ENCODE data around the gene CRIP3. TPM values are rescaled to one million over a fixed set of nuclear protein-coding genes. Genes with fewer than 3 reads are reported as not detected.

The CRIP3 gene
- total and polyA plus RNA-seq, 10 of the 15 experiments (the other 5 are each of a cell fraction or from before 2014, with no cell fraction given): 1.5 to 9.2 (median 2.2) TPM

DNA sequence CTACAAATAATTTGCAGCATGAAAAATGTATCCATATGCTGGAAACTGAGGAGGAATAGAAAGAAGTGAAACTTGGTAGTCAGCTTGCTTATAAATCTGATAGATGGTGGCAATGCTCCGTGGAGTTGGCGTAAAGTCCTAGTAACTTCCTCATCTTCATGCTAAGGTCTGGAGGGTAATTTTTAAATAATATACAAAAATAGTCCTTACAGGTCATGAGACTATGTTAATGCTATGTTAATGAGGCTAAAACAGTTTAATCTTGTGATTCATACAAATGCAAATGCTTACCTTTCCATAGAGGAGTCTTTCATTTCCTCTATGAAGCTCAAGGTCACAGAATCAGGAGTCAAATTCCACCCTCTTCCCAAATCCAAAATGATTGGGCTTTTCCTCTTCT lies 9.4 kb upstream of the CRIP3 start (continued):
- TF ChIP-seq, protein P1, sequence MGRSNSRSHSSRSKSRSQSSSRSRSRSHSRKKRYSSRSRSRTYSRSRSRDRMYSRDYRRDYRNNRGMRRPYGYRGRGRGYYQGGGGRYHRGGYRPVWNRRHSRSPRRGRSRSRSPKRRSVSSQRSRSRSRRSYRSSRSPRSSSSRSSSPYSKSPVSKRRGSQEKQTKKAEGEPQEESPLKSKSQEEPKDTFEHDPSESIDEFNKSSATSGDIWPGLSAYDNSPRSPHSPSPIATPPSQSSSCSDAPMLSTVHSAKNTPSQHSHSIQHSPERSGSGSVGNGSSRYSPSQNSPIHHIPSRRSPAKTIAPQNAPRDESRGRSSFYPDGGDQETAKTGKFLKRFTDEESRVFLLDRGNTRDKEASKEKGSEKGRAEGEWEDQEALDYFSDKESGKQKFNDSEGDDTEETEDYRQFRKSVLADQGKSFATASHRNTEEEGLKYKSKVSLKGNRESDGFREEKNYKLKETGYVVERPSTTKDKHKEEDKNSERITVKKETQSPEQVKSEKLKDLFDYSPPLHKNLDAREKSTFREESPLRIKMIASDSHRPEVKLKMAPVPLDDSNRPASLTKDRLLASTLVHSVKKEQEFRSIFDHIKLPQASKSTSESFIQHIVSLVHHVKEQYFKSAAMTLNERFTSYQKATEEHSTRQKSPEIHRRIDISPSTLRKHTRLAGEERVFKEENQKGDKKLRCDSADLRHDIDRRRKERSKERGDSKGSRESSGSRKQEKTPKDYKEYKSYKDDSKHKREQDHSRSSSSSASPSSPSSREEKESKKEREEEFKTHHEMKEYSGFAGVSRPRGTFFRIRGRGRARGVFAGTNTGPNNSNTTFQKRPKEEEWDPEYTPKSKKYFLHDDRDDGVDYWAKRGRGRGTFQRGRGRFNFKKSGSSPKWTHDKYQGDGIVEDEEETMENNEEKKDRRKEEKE (IDR thresholded peaks at IDR 0.05): no peak

DNA sequence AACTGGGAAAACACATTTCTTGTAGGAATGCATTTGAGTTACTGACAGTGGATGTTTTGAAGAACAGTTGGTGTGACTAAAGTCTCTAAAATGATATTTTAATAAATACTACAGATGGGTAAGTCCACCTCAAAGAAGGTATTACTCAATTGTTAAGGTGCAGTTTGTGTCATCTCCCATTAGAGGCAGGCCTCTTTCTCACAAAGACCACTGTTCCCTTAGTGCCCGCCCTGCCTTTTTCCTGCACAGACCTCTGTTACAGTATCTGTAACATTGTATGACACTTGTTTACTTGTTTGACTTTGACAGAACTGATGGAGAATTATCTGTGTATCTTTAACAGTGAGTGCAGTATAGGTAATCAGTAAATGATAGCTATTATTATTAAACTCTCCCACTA lies 5.2 kb upstream of the CRIP3 start:
- FAIRE-seq (no peak), ATAC-seq (peak; percentile 50), DNase-seq (ENCODE audit: low read depth, low spot score) (no peak)
- H3K36me3 ChIP-seq (ENCODE audit: control insufficient read depth in 2 of 2, insufficient read depth in 2 of 2, low read length in 1 of 2): no peaks in the 10 kb centered on the region
- RAD21 ChIA-PET (ENCODE audit: unreplicated experiment): interaction anchor here (1.0 to 1.7 kb wide), 3 partner anchors 25 to 69 kb away, joined by 3 to 6 read pairs (median 4); no protein-coding TSS in a partner anchor
- POLR2A ChIA-PET: interaction anchor here (0.8 to 1.1 kb wide), 5 partner anchors 9 to 82 kb away, joined by 3 to 5 read pairs (median 3); partner anchors contain the start of gene ZNF318
- no peaks in the 10 kb centered on the region for H3K9me3 ChIP-seq (replicated peaks; ENCODE audit: control insufficient read depth, insufficient read depth, low read length)
- H3K4me2 ChIP-seq (ENCODE audit: control insufficient read depth, insufficient read depth): no peak overlapping the region
- intact Hi-C loops (cut with micrococcal nuclease; ENCODE audit: unreplicated experiment) (no loop called here), in situ Hi-C loops (cut with MboI) (no loop called here)
- no peaks in the 10 kb centered on the region for H4K20me1 ChIP-seq (ENCODE audit: control insufficient read depth, insufficient read depth)
- H3K9ac ChIP-seq (ENCODE audit: control insufficient read depth, insufficient read depth, low read length): no peak overlapping the region
- CTCF ChIA-PET: interaction anchor here (0.9 to 4.6 kb wide), 9 partner anchors 9 to 85 kb away, joined by 3 to 28 read pairs (median 5); partner anchors contain the start of gene DNPH1
- H3K4me1 ChIP-seq (ENCODE audit: control insufficient read depth, insufficient read depth, low read length): peaks cover 22% of the 10 kb centered on the region
- H3K4me3 ChIP-seq: no peak overlapping the region
- no peaks in the 10 kb centered on the region for H3K27me3 ChIP-seq (replicated peaks in 1 of 2; ENCODE audit: control insufficient read depth in 2 of 2, insufficient read depth in 2 of 2, low read length in 1 of 2)
- SMC1A ChIA-PET (ENCODE audit: uncharacterized antibody, unreplicated experiment): interaction anchor here (0.7 to 8.8 kb wide), 12 partner anchors 8 to 62 kb away, joined by 3 to 90 read pairs (median 3); no protein-coding TSS in a partner anchor
- no peak overlapping the region for H3K27ac ChIP-seq (ENCODE audit: control insufficient read depth, insufficient read depth)
- 0% methylated on average over 1 of the region's 1 CpG for WGBS (ENCODE audit: insufficient coverage, insufficient replicate concordance, low lambda C conversion rate, missing lambda C conversion rate)
- no TSS peak for BruUV-seq (replicated peaks)
- H3K79me2 ChIP-seq (ENCODE audit: control insufficient read depth, insufficient read depth, low read length): no peaks in the 10 kb centered on the region
- no peak overlapping the region for H2AFZ ChIP-seq (ENCODE audit: control insufficient read depth, low read depth, low read length)
- TF ChIP-seq SMARCA5 (IDR thresholded peaks at IDR 0.05) (no peak), POLR2A (IDR thresholded peaks at IDR 0.05; ENCODE audit: low read depth, low read length) (no peak), BHLHE40 (IDR thresholded peaks at IDR 0.05; ENCODE audit: borderline replicate concordance in 1 of 2, low read depth in 2 of 2, low read length in 1 of 2) (no peak), POLR2AphosphoS2 (IDR thresholded peaks at IDR 0.05; ENCODE audit: low read depth, low read length) (no peak), GABPA (IDR thresholded peaks at IDR 0.05; ENCODE audit: low read depth) (no peak), EZH2 (IDR thresholded peaks at IDR 0.05; ENCODE audit: borderline replicate concordance, control insufficient read depth, low read depth, low read length) (no peak), RELA (IDR thresholded peaks at IDR 0.05; ENCODE audit: borderline replicate concordance, partially characterized antibody) (no peak), RB1 (IDR thresholded peaks at IDR 0.05; ENCODE audit: borderline replicate concordance) (no peak), FOXK2 (IDR thresholded peaks at IDR 0.05) (no peak), ETV6 (conservative IDR thresholded peaks at IDR 0.05 in 1 of 2, IDR thresholded peaks at IDR 0.05 in 1 of 2; ENCODE audit: borderline replicate concordance in 1 of 2, low read depth in 1 of 2) (no peak)
- TF ChIP-seq, protein P2, sequence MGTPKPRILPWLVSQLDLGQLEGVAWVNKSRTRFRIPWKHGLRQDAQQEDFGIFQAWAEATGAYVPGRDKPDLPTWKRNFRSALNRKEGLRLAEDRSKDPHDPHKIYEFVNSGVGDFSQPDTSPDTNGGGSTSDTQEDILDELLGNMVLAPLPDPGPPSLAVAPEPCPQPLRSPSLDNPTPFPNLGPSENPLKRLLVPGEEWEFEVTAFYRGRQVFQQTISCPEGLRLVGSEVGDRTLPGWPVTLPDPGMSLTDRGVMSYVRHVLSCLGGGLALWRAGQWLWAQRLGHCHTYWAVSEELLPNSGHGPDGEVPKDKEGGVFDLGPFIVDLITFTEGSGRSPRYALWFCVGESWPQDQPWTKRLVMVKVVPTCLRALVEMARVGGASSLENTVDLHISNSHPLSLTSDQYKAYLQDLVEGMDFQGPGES (IDR thresholded peaks at IDR 0.05): no peak
- TF ChIP-seq, protein P3, sequence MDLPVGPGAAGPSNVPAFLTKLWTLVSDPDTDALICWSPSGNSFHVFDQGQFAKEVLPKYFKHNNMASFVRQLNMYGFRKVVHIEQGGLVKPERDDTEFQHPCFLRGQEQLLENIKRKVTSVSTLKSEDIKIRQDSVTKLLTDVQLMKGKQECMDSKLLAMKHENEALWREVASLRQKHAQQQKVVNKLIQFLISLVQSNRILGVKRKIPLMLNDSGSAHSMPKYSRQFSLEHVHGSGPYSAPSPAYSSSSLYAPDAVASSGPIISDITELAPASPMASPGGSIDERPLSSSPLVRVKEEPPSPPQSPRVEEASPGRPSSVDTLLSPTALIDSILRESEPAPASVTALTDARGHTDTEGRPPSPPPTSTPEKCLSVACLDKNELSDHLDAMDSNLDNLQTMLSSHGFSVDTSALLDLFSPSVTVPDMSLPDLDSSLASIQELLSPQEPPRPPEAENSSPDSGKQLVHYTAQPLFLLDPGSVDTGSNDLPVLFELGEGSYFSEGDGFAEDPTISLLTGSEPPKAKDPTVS (IDR thresholded peaks at IDR 0.05; ENCODE audit: low read depth, low read length): no peak
- TF ChIP-seq, protein P4, sequence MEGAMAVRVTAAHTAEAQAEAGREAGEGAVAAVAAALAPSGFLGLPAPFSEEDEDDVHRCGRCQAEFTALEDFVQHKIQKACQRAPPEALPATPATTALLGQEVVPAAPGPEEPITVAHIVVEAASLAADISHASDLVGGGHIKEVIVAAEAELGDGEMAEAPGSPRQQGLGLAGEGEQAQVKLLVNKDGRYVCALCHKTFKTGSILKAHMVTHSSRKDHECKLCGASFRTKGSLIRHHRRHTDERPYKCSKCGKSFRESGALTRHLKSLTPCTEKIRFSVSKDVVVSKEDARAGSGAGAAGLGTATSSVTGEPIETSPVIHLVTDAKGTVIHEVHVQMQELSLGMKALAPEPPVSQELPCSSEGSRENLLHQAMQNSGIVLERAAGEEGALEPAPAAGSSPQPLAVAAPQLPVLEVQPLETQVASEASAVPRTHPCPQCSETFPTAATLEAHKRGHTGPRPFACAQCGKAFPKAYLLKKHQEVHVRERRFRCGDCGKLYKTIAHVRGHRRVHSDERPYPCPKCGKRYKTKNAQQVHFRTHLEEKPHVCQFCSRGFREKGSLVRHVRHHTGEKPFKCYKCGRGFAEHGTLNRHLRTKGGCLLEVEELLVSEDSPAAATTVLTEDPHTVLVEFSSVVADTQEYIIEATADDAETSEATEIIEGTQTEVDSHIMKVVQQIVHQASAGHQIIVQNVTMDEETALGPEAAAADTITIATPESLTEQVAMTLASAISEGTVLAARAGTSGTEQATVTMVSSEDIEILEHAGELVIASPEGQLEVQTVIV (IDR thresholded peaks at IDR 0.05; ENCODE audit: borderline replicate concordance, partially characterized antibody): no peak
